Inflammatory macrophage (primary cell): ENCODE measurements around the gene USF1.
"Not testable (repeated sequence)": the region's sequence is repeated elsewhere in the genome, so short reads cannot be mapped to it uniquely, and the experiment has no call there.

Experiments
- DNase-seq, 2 donors: peaks; one replicate each; pipeline ENCODE4 v3.0.0-alpha.2; 2020 to 2022

Gene USF1

DNA sequence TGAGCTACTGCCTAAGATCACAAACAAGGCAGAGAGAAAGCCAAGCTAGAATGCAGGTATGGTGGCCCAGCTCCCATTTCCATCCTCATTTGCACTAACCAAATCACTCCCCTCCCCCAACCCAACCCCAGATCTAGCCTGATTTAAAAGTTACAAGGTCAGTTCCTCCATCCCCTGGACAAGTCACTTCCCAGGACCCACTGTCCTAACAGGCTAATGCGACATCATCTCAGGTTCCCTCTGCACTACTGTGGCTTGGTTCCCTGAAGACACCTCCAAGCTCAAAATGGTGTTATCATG, 27.2 kb downstream of the USF1 start:
- no peak for DNase-seq

GRCh38 chr1:161017756-161018630, 27.8 kb downstream of the USF1 start:
- peak; percentile 13 to 42 for DNase-seq

DNA sequence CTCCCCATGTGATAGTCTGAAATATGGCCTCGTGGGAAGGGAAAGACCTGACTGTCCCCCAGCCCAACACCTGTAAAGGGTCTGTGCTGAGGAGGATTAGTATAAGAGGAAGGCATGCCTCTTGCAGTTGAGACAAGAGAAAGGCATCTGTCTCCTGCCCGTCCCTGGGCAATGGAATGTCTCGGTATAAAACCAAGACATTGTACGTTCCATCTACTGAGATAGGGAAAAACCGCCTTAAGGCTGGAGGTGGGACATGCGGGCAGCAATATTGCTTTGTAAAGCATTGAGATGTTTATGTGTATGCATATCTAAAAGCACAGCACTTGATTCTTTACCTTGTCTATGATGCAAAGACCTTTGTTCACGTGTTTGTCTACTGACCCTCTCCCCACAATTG, 28.6 kb downstream of the USF1 start:
- DNase-seq: not testable (repeated sequence)

- not testable (repeated sequence) for DNase-seq
These were observed 29.1 kb downstream of the USF1 start for GRCh38 chr1:161016683-161017082.

DNA sequence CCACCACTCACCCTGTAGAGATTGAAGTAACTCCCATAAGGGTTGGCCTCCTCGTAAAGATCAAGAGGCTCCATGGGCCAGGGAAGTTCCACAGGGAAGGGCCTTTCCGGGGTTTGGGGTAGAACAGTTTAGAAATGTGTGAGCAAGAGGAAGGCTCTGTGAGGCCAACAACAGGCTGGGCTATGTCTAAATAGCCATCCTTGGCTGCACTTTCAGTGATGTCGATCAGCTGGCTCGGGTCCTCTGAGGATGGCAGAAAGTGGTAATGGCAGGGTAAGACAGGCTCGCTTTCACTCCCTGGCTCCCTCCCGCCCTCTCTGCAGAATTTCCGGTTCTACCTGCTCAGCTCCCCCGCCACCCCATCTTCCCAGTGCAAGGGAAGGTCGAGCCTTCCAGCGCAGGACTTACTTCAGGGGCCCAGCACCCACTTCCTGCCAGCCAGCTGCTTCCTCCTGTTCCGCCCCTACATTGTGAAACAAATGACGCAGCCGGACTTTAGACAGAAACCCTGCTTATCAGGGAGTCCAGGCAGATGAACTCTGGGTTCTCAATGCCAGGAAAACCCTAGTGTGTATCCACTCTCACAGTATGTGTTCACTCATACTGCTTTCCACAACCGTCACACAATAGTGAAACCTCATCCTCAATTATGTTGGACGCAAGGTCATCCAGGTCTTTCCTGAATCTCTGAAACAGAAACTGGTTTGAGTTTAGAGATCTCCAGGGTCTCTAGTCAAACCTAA, 32.1 kb downstream of the USF1 start:
- DNase-seq: peak; percentile 91 to 94

DNA sequence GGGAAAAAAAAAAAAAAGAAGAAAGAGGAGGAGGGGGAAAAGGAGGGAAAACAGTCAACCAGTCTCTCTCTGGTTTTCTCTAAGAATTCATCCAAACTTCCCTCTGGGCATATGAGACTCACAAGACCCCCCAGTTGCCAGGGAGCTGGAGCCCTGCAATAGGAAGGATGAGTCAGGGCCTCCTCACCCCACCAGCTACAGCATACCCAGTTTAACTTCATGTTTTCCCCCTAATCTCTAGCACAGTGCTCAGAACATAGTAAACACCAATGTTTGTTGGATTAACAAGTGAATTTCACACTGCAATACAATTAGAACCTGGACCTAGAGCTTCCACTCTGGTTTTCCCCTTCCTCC, 32.7 kb downstream of the USF1 start:
- peak; percentile 65 to 86 for DNase-seq

- no peak for DNase-seq
These were observed 33.4 kb downstream of the USF1 start for GRCh38 chr1:161012420-161012819.

DNA sequence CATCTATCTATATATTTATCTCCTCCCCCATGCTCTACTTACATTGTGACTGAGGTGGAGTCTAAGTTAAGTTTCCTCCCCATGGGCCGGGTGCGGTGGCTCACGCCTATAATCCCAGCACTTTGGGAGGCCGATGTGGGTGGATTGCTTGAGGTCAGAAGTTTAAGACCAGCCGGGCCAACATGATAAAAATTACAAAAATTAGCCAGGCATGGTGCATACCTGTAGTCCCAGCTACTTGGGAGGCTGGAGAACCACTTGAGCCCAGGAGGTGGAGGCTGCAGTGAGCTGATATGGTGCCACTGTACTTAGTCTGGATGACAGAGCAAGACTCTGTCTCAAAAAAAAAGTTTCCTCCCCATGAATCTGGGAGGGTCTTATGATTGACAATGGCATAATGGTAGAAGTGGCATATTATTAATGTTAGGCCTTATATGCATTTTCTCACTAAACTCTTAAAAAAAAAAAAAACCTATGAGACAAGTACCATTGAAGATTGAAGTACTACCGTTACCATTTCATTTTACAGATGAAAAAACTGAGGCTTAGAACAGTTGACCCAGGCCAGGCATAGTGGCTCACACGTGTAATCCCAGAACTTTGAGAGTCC, 36.1 kb downstream of the USF1 start:
- DNase-seq: no peak

DNA sequence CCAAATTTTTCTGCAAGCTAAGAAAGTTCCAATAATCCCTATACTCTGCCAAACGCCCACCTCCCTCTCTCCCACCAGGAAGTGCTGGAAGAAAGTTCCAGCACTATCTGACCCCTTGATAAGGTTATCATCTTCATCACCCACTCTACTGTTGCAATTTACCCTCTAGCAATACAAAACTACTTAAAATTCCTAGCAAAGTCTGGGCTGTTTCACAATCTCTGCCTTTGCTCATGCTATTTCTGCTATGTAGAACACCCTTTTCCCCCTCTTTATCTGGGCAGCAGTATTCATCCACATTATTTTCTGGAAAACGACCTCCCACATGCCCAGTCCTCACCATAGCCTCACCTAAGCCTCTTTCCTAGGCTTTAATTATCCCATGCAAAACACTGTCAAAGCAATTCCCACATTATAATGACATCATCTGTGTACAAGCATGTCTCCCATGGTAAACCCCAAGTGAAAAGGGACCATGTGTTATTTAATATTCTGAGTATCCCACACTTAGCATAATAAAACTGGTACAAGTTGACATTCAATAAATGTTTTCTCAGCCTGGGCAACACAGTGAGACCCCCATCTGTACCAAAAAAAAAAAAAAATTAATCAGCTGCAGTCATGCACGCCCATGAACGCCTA, 36.8 kb downstream of the USF1 start:
- DNase-seq: no peak

DNA sequence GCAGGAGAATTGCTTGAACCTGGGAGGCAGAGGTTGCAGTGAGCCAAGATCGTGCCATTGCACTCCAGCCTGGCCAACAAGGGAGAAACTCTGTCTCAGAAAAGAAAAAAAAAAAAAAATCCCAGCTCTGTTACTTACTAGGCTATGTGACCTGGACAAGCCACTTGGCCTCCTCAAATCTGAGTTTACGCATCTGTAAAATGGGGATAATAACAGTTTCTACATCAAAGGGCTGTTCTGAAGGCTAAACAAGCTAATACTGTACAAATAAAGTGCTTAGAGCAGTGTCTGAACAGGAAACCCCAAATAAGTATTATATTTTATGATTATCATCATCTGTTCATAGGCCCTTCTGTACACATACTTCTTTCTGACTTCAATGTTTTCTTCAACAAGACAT, 38.4 kb downstream of the USF1 start:
- DNase-seq: no peak

DNA sequence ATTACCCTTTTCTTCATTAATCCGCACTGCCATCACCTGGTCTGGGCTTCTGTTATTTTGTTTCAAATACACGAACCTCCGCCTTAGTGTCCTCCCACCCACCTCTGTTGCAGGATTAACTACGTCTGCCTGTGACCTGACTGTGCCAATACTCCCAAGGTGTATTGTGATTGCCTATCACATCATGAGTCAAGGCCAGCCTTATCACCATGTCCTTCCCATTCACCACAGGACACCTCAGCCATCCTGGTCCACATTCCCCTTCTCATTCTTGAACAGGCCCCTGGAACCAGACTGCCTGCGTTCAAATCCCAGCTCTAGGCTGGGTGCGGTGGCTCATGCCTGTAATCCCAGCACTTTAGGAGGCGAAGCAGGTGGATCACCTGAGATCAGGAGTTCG, 39.2 kb downstream of the USF1 start:
- no peak for DNase-seq

DNA sequence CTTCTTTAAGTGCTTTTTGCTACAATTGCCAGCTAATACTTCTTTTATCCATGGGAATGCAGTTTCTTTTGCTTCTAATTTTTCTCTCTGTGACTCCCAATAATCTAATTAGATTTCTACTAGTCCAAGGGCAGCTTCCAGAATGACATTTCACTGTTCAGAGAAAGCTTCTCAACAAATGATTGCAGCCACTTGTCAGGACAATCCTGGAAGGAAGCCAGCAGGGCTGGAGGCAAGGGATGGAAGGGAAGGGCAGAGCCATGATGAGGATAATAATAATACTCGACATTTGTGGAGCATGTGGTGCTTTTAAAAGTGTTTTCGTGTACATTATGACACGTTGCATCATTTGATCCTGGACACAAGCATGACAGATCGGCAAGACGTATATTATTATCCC, 44.3 kb downstream of the USF1 start:
- no peak for DNase-seq

DNA sequence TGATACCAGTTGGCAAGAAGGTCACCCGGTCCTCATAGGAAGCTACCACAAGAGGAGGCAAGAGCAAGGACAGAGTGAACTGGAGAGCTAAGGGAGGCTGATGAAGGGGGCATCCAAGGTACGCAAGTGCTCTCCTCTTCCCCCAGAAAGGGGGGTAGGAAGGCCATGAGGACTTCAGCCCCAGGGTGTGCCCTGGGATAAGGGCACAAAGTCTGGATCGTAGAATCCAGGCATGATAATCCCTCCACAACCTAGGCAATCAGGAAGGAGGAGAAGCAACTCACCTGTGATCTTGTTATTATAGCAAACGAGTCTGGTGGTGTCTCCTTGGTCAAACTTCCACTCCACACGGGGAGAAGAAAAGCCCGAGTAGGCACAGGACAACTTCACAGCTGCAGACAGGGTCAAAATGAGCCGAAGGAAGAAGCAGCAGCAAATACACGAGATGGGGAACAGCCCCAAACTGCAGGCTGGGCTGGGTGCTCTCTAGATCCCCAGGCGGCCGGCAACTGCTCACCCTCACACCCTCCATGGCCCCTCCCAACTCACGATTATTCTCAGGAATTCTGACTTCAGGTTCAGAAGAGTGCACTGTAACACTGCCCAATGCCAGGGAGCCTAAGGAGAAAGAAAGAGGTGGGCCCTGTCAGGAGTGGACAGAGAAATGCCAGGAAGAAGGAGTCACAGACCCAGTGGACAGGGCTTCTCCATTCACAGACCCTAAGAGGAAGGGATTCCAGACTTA, 44.9 kb downstream of the USF1 start:
- no peak for DNase-seq

DNA sequence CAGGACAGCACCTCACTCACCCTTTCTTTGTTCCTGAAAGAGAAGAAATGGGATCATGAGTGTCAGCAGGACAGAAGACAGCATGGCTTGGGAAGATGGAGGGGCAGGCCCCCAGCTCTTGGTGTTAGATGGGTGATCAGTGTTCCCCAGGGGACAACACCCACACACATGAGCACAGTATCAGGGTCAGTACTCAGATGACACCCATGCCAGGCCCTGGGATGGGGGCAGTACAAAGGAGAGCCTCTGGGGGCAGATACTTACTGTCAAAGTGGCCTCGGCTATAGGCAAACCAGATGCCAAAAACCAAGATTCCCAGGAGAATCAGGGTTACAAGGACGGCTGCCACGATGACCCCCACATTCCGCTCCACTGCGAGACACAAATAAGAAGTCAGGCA, 46.4 kb downstream of the USF1 start:
- DNase-seq: no peak

GRCh38 chr1:160997323-160998038, 48.3 kb downstream of the USF1 start:
- peak; percentile 72 to 74 for DNase-seq

GRCh38 chr1:160996178-160996577, 49.6 kb downstream of the USF1 start:
- DNase-seq: peak; percentile 25 to 47

DNA sequence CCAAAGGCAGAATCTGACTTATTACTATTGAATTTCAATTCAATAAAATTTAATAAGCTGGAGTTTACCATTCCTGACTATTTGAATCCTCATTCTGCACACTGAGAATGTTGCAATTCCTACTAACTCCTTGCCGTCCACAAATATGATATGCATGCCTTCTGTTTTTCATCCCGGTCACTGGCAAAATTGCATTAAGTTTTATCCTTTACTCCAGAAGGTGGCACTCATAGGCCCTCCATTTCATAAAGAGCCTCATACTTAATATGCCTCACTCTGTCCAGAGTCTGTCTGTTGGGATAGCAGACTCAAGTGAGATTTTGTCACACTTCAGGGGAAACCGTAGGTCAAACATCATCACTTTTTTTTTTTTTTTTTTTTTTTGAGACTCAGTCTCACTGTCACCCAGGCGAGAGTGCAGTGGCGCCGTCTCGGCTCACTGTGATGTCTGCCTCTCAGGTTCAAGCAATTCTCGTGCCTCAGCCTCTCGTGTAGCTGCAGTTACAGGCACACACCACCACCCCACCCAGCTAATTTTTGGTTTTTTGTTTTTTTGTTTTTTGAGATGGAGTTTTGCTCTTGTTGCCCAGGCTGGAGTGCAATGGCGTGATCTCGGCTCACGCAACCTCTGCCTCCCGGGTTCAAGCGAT, 52.1 kb downstream of the USF1 start:
- DNase-seq: peak; percentile 35 to 51

GRCh38 chr1:160992036-160992435, 53.7 kb downstream of the USF1 start:
- DNase-seq: not testable (repeated sequence)
